HG03469 (cell line): ENCODE results near the gene MAML3.
"Not testable (repeated sequence)": the region's sequence is repeated elsewhere in the genome, so short reads cannot be mapped to it uniquely, and the experiment has no call there.

ENCODE experiments used
- ATAC-seq: cut with Tn5 transposase; IDR thresholded peaks from one replicate; pipeline ENCODE4 v1.9.1; 2021; ENCODE audit warnings: mild to moderate bottlenecking, moderate library complexity, moderate number of reproducible peaks; ENCODE audit not compliant: unreplicated experiment

MAML3 gene

DNA sequence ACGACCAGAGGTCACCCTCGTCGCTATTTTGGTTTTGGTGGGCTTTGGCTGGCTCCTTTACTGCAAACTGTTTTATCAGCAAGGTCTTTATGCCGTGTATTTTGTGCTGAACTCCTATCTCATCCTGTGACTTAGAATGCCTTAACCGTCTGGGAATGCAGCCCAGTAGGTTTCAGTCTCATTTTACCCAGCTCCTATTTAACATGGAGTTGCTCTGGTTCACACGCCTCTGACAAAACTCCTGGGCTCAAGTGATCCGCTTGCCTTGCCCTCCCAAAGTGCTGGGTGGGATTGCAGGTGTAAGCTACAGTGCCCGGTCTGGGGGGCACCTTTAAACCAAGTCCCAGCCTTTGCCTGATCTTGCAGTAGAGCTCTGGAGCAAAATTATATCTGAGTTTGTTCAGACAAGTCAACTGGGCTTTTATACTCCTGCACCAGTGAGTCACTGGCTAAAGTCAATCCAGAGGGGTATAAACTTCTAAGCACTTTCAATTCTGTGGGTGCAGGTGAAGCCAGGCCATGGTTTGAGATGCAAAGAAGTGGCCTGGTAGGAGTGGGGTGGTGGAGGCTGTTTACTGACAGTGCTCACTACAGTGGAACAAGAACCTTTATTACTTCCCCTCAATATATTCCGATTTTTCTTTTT lies 438.1 kb downstream of the MAML3 start:
- ATAC-seq: no peak

DNA sequence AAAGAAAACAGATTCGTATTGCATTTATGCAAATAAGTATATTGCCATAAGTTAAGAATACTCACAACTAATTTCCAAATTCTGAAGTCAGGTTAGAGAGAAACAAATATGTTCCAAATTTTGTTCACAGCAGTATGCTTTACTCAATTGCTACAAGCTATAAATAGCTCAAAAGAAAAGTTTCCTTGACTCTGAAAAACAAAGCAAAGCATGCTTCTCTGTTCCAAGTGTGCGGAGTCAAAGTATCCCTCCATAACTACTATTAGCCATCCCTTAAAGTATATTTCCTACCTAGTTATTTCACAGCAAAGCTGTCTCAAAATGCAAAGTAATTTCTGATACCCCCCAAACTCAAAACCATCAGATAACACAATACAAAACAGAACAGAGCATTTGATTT lies 441.1 kb downstream of the MAML3 start:
- no peak for ATAC-seq

DNA sequence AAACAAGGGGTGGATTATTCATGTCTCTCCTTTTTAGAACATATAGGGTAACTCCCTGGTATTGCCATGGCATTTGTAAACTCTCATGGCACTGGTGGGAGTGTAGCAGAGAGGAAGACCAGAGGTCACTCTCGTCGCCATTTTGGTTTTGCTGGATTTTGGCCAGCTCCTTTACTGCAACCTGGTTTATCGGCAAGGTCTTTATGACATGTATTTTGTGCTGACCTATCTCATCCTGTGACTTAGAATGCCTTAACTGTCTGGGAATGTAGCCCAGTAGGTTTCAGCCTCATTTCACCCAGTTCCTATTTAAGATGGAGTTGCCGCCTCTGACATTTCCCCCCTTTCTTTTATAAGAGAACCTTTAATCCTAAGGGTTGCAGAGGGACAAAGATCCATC lies 442.5 kb downstream of the MAML3 start:
- no peak for ATAC-seq

DNA sequence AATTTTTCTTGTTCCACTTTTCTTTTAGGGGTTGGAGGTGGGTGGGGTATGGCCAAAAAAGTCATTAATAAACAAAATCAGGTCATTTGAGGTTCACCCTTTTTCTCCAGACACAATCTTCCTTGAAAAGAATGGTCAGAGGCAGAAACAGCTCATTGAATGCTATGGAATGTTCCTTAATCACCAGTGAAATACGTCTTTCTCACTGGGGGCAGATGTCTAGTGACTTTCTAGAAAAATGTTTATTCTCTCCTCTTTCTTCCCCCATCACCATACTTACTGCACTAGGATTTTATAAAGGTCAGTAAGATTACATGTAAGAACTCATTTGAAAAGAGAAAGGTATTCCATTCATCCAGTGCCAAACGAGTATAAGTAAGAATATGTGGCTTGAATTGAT lies 443.9 kb downstream of the MAML3 start:
- ATAC-seq: no peak

DNA sequence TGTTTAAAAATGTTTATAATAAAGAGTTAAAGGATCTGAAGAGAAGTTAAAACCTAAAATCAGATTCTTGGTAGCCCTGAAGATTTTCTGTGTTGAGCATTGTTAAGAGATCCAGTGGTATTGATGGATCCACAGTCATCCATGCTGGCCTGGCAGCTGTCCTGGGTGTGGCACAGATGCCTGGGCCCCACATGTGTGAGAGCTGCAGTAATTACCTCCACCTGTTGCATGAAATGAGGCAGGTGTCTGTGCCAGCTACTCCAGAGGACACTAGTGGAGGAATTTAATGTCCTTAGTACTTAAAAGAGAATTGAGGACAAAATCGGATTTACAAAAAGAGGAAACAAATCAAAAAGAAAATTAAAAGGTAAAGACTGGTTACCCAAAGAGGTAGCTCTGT lies 444.3 kb downstream of the MAML3 start:
- ATAC-seq: no peak

DNA sequence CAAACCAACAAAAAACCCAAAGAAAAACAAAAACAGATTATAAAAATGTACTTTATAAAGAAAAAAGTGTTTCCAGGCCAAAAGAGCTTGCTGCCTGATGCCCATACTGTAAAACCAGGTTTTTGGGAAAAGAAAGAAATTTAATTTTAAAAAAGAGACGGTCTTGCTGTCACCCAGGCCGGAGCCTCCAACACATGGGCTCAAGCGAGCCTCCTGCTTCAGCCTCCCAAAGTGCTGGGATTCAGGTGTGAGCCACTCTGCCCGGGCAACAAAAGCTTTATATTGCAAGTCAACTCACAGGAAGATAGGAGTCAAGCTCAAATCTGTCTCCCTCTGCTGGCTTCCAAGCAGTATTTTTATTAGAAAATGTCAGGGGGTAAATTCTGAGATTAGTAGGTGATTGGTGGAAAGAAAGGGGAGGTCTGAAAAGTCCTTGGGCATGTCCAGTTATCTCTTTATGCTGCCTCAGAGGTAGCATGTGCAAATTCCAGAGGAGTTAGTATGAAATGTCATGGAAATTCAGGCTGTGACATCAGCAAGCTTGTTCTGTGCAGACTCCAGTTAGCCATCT lies 449.0 kb downstream of the MAML3 start:
- ATAC-seq: no peak

DNA sequence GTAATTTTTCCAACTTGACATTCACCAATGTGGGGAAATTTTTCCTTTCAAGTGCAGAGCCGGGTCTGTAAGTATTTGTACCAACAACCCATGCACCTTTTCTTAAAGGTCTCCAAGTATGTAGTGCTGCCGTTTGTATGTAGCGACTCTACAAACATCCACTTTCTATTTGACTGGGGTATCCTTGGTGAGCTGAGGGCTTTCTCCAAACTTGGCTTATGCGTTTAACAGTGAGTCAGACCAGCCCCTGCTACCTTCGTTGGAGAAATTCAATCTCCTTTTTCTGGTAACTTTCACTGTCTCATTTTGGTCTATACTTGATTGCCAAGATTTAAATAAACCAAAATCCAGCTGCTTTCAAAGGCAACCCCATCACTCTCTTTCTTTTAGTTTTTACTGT lies 453.4 kb downstream of the MAML3 start:
- ATAC-seq: no peak

DNA sequence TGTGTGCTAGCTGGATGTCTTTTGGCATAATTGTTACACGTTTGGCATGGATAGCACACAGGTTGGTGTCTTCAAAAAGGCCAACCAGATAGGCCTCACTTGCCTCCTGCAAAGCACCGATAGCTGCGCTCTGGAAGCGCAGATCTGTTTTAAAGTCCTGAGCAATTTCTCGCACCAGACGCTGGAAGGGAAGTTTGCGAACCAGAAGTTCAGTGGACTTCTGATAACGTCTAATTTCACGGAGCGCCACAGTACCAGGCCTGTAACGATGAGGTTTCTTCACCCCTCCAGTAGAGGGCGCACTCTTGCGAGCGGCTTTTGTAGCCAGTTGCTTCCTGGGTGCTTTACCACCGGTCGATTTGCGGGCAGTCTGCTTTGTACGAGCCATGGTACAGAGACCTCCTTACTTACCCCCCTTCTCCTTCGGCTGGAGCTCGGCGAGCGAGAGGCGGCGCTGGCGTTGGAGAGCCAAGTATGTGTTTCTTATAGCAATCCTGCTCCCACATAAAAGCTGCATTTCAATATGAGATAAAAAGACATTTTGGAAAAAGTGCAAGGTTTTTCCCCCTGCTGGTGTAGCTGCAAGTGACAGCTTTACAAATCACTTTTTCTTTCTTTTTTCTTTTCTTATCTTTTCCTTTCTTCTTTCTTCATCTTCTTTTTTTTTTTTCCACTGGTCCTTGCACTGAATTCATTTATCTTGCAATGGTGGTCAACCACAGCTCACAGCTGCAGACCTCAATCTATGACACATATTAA lies 455.6 kb downstream of the MAML3 start:
- not testable (repeated sequence) for ATAC-seq

DNA sequence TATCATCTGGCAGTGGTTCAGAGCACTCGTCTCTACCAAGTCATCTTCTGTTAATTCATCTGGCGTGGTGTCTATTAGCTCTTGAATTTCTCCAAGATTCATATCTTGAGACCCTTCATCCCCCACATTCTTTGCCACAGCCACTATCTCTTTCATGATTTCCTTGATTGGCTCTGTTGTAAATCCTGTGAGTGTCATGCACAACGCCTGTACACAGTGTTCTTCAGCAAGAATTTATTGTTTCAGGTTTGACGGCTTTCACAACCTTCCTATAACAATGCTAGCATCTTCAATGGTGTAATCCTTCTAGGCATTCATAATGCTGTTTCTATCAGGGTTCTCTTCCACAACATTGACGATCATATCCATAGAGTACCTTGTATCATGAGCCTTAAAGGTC lies 457.5 kb downstream of the MAML3 start:
- ATAC-seq: no peak

DNA sequence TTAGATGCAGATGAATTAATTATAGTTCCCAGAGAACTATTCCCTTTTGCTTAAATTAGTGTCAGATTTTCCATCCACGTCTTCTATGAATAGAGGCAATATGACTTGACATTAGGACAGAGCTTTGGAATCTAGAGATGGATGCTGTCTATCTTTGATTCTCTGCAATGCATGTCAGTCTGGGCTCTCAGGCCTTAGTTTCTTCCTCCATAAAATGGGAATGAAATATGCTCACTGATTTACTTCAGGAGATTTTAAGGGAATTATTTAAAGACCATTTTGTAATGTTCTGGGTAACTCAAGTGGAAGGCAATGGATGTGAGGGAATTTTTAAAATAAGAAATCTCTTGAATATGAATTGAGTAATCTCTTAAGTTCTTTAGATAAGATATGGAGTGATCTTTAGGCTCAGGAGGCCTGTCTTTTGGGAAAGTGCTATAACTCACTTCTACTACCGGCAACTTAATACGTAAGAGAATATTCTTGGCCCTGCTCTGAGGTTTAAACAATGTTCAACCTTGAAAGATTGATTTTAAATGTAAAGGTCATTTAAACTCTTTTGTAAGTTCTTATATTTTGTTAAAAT lies 459.4 kb downstream of the MAML3 start:
- ATAC-seq: no peak

DNA sequence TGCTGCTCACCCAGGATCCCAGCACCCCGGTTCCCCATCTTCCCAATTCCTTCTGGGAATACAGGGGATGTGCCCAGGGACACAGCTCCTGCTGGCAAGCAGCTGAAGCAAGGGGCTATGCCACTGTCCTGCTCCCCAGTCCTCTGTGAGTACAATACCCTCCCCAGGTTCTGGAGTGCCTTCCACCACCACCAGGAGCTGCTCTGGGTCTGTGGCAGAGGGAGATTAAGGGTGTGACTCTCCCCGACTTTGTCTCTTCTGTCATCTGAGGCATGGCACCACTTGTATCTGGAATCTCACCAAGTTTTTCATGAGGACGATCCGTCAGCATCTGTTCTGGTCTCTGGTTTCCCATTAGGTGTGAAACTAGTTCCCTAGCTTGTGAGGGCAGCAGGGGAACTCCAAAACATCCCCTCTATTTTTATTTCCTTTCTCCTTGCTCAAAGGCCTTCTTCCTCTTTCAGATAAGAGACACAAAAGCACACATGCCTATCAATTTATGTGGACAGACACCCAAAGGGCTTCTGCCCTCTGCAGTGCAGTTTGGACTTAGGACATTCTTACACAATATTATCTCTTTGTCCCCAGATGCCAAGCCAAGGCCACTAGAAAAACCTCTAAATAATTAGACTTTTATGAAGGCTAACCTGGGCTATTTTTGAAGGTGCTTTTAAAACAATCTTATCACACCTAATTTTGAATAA lies 461.5 kb downstream of the MAML3 start:
- ATAC-seq: no peak

DNA sequence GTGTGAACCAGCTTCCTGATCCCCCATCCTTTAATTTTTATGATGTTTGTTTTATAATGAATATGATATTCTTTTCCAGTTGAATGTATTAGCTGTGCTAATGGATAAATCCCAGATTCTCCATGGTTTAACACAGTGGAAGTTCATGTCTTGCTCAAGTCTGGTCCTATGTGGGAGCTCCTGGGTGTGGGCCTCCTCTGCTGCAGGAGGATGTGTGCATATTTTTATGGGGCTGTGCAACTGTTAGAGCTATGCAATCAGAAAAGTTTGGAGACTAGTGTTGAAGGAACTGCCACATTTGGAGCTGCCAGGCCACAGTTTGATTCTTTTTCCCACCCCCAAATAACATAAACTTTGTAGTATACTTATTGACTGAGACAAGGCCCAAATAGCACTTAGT lies 463.6 kb downstream of the MAML3 start:
- no peak for ATAC-seq

DNA sequence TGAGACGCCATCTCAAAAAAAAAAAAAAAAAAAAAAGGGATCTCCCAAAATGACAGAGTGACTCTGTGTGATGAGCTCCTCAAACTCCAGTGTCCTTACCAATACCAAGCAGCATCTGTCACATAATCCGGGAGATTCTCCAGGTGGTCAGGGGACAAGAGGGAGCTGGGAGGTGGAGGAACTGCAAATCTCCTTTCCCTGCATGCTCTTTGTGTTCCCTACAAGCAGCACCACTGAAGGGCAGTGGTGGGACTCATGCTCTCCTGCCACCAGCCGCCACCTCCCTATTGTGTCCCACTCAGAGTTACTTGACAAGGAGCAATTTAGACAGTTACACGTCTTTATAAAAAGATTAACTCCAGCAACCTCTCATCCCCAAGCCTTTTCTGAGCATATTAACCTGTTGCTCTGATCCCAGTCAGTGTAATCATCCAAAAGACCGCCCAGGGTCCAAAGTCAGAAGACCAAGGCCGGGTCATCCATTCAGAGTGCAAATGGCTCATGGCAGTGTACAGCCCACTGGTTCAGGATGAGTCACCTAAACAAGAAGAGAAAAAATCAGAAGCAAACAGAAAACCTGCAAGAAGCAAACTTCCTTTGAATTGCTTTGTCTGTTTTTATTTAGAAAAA lies 464.8 kb downstream of the MAML3 start:
- ATAC-seq: no peak

DNA sequence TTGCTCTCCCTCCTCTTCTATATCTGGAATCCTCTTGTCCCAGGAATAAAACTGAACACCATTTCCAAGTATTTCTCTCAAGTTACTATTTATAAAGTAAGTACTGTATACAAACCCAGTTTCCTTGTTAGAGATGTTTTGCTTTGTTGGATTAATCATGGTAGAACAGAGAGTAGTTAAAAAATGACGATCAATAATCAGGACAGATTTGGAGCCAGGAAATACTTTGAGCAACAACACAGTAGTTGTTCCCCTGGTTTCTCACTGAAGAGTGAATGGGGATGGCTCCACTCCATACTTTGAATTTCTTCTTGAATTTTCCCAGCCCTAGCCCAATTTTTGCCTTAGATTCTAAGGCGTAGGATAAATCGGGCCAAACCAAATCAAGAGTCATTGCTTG lies 467.0 kb downstream of the MAML3 start:
- ATAC-seq: no peak

DNA sequence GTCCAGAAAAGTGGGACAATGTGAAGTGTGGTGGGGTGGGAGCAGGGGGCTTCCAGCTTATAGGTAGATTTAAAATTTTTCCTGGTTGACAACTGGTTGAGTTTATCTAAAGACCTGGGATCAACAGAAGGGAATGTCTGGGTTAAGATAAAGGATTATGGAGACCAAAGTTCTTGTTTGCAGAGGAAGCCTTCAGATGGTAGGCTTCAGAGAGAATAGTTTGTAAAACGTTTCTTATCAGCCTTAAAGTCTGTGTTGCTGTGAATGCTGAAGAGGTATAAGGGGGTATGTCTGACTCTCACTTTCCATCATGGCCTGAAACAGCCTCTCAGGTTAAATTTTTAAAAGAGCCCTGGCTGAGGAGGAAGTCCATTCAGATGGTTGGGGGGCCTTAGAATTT lies 467.9 kb downstream of the MAML3 start:
- no peak for ATAC-seq

DNA sequence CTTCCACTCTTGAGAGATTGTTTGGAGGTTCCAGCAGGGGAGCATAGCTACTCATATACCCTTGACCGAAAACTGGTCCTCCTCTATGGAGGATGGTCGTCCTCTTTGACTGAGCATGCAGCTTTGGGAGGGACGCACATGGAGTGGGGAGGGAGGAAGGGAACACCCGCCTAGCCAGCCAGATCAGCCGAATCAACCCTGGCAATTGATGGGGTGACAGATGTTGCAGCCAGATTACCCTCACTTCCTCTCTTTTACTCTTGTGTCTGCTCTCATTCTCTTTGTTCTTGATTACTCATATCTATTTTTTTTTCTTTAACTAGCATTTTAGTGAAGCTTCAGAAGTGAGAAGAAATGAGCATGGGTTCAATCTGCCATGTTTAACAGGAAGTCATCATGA lies 468.8 kb downstream of the MAML3 start:
- ATAC-seq: no peak

DNA sequence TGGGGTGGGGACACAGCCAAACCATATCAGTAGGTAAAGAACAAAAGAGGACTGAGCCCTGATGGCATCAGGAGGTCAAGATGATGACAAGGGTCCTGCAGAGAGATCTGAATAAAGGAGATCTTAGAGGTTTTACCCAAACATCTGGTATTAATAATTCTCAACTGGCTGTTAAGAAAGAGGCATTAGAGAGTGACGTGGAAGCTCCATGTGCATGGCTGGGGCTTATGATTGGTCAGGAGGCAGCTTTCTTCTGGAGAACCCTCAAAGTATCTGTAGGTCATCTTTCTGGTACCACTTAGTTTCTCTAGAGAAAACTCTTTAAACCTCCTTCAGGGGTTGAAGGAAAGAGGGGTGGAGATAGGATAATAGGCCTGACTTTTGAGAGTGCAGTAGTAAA lies 469.6 kb downstream of the MAML3 start:
- no peak for ATAC-seq

DNA sequence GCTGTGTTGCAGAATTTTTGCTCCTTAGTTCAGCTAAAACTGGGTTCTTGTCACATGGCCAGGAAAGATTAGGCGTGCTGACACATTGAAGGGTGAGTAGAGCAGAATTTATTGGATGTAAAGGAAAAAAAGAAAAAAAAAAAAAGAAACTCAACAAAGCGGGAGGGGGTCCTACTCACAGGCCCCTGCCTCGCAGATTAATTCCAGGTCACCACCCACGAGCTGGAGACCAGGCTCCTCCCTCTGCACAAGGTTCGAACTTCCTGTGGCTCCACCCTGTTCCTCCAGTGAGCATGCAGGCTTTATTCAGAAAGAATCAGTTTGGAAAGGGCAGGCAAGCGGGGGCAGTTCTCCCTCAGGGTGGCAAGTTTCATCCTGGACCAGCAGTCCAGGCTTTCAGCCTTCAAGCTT lies 471.2 kb downstream of the MAML3 start:
- ATAC-seq: no peak

DNA sequence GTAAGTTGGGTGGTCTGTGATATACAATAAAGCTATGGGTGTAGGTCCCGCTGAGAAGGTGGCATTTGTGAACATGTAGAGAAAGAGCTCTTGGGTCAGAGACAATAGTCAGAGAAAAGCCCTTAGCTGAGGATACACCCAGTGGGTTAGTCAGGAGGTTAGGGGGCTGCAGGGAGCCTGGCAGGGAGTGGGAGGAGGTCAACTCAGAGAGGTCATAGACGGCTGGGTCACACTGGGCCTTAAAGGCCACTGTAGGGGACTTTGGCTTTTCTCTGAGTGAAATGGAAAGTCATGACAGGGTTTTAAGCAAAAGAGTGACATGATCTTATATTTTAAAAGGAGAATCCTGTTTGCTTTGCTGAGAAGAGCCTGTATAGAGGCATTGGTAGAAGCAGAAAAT lies 471.7 kb downstream of the MAML3 start:
- ATAC-seq: no peak

DNA sequence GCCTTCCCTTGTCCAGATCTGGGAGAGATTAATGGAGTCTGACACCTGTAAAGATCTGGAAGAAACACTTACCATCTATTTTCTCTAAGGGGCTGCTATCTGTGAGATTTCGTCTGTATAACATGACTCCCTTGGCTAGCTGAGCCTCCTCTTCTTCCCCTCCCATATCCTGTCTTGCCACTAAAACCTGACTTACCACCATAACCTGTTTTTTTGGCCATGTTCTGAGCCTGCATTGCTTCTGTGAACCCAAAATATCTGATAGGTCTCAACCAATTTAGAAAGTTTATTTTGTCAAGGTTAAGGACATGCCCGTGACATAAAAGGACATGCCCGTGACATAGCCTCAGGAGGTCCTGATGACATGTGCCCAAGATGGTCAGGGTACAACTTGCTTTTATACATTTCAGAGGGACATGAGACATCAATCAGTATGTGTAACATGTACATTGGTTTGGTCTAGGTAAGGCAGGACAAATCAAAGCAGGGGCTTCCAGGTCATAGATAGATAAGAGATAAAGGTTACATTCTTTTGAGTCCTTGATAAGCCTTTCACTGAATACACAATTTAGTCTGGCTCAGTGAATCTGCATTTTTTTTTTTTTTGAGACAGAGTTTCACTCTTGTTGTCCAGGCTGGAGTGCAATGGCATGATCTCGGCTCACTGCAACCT lies 476.9 kb downstream of the MAML3 start:
- no peak for ATAC-seq
